Prostate gland (tissue), 2 donors: ENCODE data around the gene RNF144A. TPM values are rescaled to one million over a fixed set of nuclear protein-coding genes. Genes with fewer than 3 reads are reported as not detected.

Experiments
- DNase-seq: peaks from one replicate; pipeline ENCODE4 v3.0.0-alpha.2; 2019; ENCODE audit warnings: low spot score
- H3K27ac ChIP-seq, 2 donors: fragments of 200-600 bp; sonication (generic); 2 replicates each; pipeline ENCODE4 v1.5.1; 2017 to 2019
- H3K27me3 ChIP-seq: fragments of 200-600 bp; sonication (generic); replicated peaks from 2 replicates; pipeline ENCODE4 v1.5.1; 2019; ENCODE audit not compliant: insufficient read depth
- H3K36me3 ChIP-seq, 2 donors: fragments of 200-600 bp; sonication (generic); 1 replicate in 1 of 2; 2 replicates in 1 of 2; pipeline versions ENCODE4 v1.5.1 to v1.8.1; 2017 to 2019
- H3K4me1 ChIP-seq: fragments of 200-600 bp; sonication (generic); replicated peaks from 2 replicates; pipeline ENCODE4 v1.5.1; 2019
- H3K4me3 ChIP-seq, 2 donors: fragments of 200-600 bp; sonication (generic); 2 replicates each; pipeline ENCODE4 v1.5.1; 2017 to 2019
- H3K9me3 ChIP-seq: fragments of 200-600 bp; sonication (generic); 2 replicates; pipeline ENCODE4 v1.5.1; 2017
- CTCF ChIP-seq, 4 experiments: fragments of 200-600 bp in 2 of 4; fragments of 450-650 bp in 2 of 4; sonication (generic) in 2 of 4; IDR thresholded peaks; 1 replicate in 3 of 4; 2 replicates in 1 of 4; pipeline ENCODE4 v1.5.1; 2016 to 2019; ENCODE audit warnings: antibody characterized with exemption in 4 of 4, mild to moderate bottlenecking in 2 of 4, moderate library complexity in 2 of 4
- POLR2A ChIP-seq: fragments of 450-650 bp; IDR thresholded peaks from one replicate; pipeline ENCODE4 v1.6.1; 2016; ENCODE audit warnings: antibody characterized with exemption, mild to moderate bottlenecking
- POLR2AphosphoS5 ChIP-seq: sonication (generic); formaldehyde crosslinking; IDR thresholded peaks from one replicate; pipeline ENCODE4 v1.6.1; 2017; ENCODE audit warnings: antibody characterized with exemption
- WGBS: methylation state at CpG from one replicate; pipeline ENCODE4 v1.1.5; 2018; 5-methylcytosine and 5-hydroxymethylcytosine counted together
- intact Hi-C: fragments of 100-400 bp; cut with DNase I; formaldehyde crosslinking; loops from one replicate; pipeline ENCODE4 v1.14.2; 2022
- total RNA-seq, 2 donors: library from RNA; depleted of rRNA; stranded (reverse); fragments of >200 nt; gene quantifications; one replicate each; pipeline ENCODE4 v1.1.0, GENCODE V29; 2016

Gene RNF144A
- total RNA-seq, 2 donors from 2014 or later, result 9.1 to 27.9 TPM

- 78% methylated on average over 4 of the region's 4 CpGs for whole genome bisulfite sequencing
- Histone ChIP-seq H3K36me3 (no peaks in the 10 kb centered on the region), H3K4me1 (no peaks in the 10 kb centered on the region), H3K27ac (peak overlapping the region; percentile 36 to 43), H3K27me3 (no peaks in the 10 kb centered on the region), H3K9me3 (no peaks in the 10 kb centered on the region), H3K4me3 (no peak overlapping the region)
- DNase-seq, result no peak
- TF ChIP-seq POLR2AphosphoS5, result no peak
- no peak for TF ChIP-seq CTCF (IDR thresholded peaks at IDR 0.05)
- TF ChIP-seq POLR2A, result no peak
- intact Hi-C loops, result loop anchor here (5.0 kb wide), 1 partner anchor 55 kb away; no protein-coding TSS in a partner anchor
These were observed 60.6 kb downstream of the RNF144A start for GRCh38 chr2:6977786-6978185.

GRCh38 chr2:6978991-6979390 is 61.8 kb downstream of the RNF144A start:
- TF ChIP-seq CTCF (IDR thresholded peaks at IDR 0.05), result no peak
- TF ChIP-seq POLR2A, result no peak
- no peak for TF ChIP-seq POLR2AphosphoS5
- DNase-seq, result no peak
- no peak overlapping the region for H3K27ac ChIP-seq
- no peaks in the 10 kb centered on the region for H3K9me3 ChIP-seq
- WGBS, result 93% methylated on average over 3 of the region's 3 CpGs
- intact Hi-C loops, result loop anchor here (5.0 kb wide), 1 partner anchor 53 kb away; no protein-coding TSS in a partner anchor
- no peaks in the 10 kb centered on the region for H3K27me3 ChIP-seq
- H3K36me3 ChIP-seq, result no peaks in the 10 kb centered on the region
- H3K4me1 ChIP-seq, result no peaks in the 10 kb centered on the region
- H3K4me3 ChIP-seq, result no peak overlapping the region

GRCh38 chr2:6982449-6982848 is 65.2 kb downstream of the RNF144A start:
- H3K27ac ChIP-seq, result no peak overlapping the region
- no peak for DNase-seq
- H3K36me3 ChIP-seq, result no peaks in the 10 kb centered on the region
- WGBS, result 75% methylated on average over 5 of the region's 5 CpGs
- TF ChIP-seq CTCF (IDR thresholded peaks at IDR 0.05), result no peak
- no peak for TF ChIP-seq POLR2AphosphoS5
- no peak for TF ChIP-seq POLR2A
- no peaks in the 10 kb centered on the region for H3K4me1 ChIP-seq
- intact Hi-C loops, result no loop called here
- H3K9me3 ChIP-seq, result no peaks in the 10 kb centered on the region
- no peaks in the 10 kb centered on the region for H3K27me3 ChIP-seq
- H3K4me3 ChIP-seq, result no peak overlapping the region

GRCh38 chr2:6982934-6983589 is 65.8 kb downstream of the RNF144A start:
- Histone ChIP-seq H3K9me3 (no peaks in the 10 kb centered on the region), H3K4me3 (no peak overlapping the region), H3K27ac (no peak overlapping the region), H3K4me1 (no peaks in the 10 kb centered on the region), H3K36me3 (no peaks in the 10 kb centered on the region), H3K27me3 (no peaks in the 10 kb centered on the region)
- no peak for TF ChIP-seq CTCF (IDR thresholded peaks at IDR 0.05)
- no peak for TF ChIP-seq POLR2A
- DNase-seq, result no peak
- WGBS, result 41% methylated on average over 6 of the region's 6 CpGs
- intact Hi-C loops, result no loop called here

GRCh38 chr2:6986301-6986911 is 69.2 kb downstream of the RNF144A start:
- peak overlapping the region in 1 of 2 donors; percentile 30 for H3K27ac ChIP-seq
- DNase-seq, result no peak
- no peak overlapping the region for H3K4me3 ChIP-seq
- H3K4me1 ChIP-seq, result no peaks in the 10 kb centered on the region
- H3K9me3 ChIP-seq, result no peaks in the 10 kb centered on the region
- TF ChIP-seq POLR2AphosphoS5 (no peak), CTCF (IDR thresholded peaks at IDR 0.05) (peak in 1 of 4 experiments; percentile 8), POLR2A (no peak)
- H3K36me3 ChIP-seq, result no peaks in the 10 kb centered on the region
- intact Hi-C loops, result no loop called here
- 25% methylated on average over 3 of the region's 3 CpGs for WGBS
- no peaks in the 10 kb centered on the region for H3K27me3 ChIP-seq
